ENCODE data around the gene TRAF3IP1. TPM values are rescaled to one million over a fixed set of nuclear protein-coding genes. Genes with fewer than 3 reads are reported as not detected.

The TRAF3IP1 gene
- total and polyA plus RNA-seq, 4 donors, result 4.0 to 9.1 (median 4.6) TPM

DNA sequence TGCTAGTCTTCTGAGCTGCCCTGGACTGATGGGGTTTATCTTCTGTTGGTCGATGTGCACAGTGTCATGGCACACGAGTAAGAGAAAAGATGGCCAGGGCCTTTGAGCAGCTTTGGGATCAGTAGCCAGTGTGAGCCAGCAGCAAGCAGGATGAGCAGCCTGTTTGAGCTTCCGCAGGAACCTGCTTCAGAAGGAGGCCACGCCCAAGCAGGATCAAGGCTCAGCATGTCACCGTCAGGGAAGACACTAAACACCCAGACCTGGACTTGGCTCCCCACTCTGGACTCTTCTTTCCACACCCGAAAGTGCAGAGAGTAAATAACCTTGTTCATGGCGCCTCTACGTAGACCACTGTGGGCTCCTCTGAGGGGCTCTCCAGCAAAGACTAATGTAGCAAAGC, 81.2 kb downstream of the TRAF3IP1 start:
- TF ChIP-seq JUND (IDR thresholded peaks at IDR 0.05), result no peak
- TF ChIP-seq FOXA1 (IDR thresholded peaks at IDR 0.05), result no peak
- no peak for TF ChIP-seq RAD21 (IDR thresholded peaks at IDR 0.05)
- no peak for TF ChIP-seq NR2F2 (IDR thresholded peaks at IDR 0.05)
- TF ChIP-seq FOXA2 (IDR thresholded peaks at IDR 0.05), result no peak
- TF ChIP-seq TAF1 (conservative IDR thresholded peaks at IDR 0.05), result no peak
- Histone ChIP-seq H3K9ac (ENCODE audit: low read depth in 1 of 2, low read length in 2 of 2) (no peak overlapping the region), H3K9me3 (ENCODE audit: control insufficient read depth in 4 of 4, low read length in 3 of 4) (no peaks in the 10 kb centered on the region), H3K27ac (ENCODE audit: low read depth in 1 of 2, low read length in 2 of 2) (no peak overlapping the region), H3K36me3 (ENCODE audit: control insufficient read depth in 4 of 4, insufficient read depth in 3 of 4, low read depth in 1 of 4, low read length in 3 of 4) (peaks cover 0 to 11% (median 5%) of the 10 kb centered on the region in 4 donors), H3K4me1 (ENCODE audit: control insufficient read depth in 4 of 4, insufficient read depth in 4 of 4, low read length in 3 of 4) (peaks cover 0 to 15% (median 7%) of the 10 kb centered on the region in 4 donors), H3K4me3 (ENCODE audit: low read depth in 1 of 3, low read length in 3 of 3) (no peak overlapping the region), H3K27me3 (ENCODE audit: control insufficient read depth in 4 of 4, insufficient read depth in 4 of 4, low read length in 3 of 4) (no peaks in the 10 kb centered on the region)
- 87% methylated on average over 8 of the region's 8 CpGs for WGBS
- no peak for DNase-seq (ENCODE audit: low spot score)

DNA sequence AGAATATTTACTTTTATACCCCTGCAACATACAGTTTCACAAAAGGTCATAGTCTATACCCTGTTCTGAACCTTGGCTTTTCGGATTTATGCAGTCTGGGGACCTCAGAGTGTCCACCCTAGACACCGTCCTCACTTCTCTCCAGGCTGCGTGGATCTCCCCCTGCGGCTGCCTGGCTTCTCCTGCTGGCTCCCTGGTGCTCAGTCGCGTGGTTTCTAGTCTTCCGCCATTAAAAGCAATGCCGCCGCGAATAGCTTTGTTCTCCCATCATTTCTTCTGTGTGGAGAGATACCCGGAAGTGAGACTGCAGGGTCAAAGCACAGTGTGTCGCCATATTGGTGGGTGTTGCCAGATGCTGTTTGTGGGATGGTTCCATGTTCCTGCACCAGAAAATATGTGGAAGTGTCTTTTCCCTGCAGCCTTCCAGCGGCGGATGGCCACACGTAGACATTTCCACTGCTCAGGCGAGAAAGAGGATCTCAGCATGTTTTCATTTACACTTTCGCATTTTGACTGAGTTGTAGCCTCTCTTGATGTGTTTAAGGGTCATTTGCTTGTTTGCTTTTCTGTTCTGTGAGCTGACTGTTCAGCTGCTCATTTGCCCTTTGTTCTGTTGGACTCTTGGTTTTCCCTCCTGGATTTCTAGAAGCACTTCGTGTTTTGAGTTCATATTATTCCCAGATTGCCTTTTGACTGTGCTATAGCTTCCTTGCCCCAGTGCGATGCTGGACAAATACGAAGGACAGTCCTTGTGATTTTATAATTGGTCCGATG, 83.5 kb downstream of the TRAF3IP1 start:
- Histone ChIP-seq H3K36me3 (ENCODE audit: control insufficient read depth in 4 of 4, insufficient read depth in 3 of 4, low read depth in 1 of 4, low read length in 3 of 4) (peaks cover 0 to 9% (median 4%) of the 10 kb centered on the region in 4 donors), H3K9ac (ENCODE audit: low read depth in 1 of 2, low read length in 2 of 2) (no peak overlapping the region), H3K4me3 (ENCODE audit: low read depth in 1 of 3, low read length in 3 of 3) (peak overlapping the region in 1 of 3 donors; percentile 44), H3K4me1 (ENCODE audit: control insufficient read depth in 4 of 4, insufficient read depth in 4 of 4, low read length in 3 of 4) (peaks cover 0 to 15% (median 7%) of the 10 kb centered on the region in 4 donors), H3K27ac (ENCODE audit: low read depth in 1 of 2, low read length in 2 of 2) (peak overlapping the region; percentile 62), H3K9me3 (ENCODE audit: control insufficient read depth in 4 of 4, low read length in 3 of 4) (no peaks in the 10 kb centered on the region), H3K27me3 (ENCODE audit: control insufficient read depth in 4 of 4, insufficient read depth in 4 of 4, low read length in 3 of 4) (no peaks in the 10 kb centered on the region)
- DNase-seq (ENCODE audit: low spot score), result no peak
- 61% methylated on average over 21 of the region's 21 CpGs for WGBS
- TF ChIP-seq GABPA (IDR thresholded peaks at IDR 0.05 in 1 of 2, conservative IDR thresholded peaks at IDR 0.05 in 1 of 2) (no peak), FOXA1 (IDR thresholded peaks at IDR 0.05) (peak; percentile 29), HNF4A (conservative IDR thresholded peaks at IDR 0.05) (peak; percentile 90 to 92), EGR1 (IDR thresholded peaks at IDR 0.05; ENCODE audit: low read depth in 2 of 2) (peak in 1 of 2 donors; percentile 16), RAD21 (IDR thresholded peaks at IDR 0.05) (peak; percentile 17 to 18), HNF4G (IDR thresholded peaks at IDR 0.05) (peak; percentile 65), TAF1 (conservative IDR thresholded peaks at IDR 0.05) (no peak), YY1 (IDR thresholded peaks at IDR 0.05) (peak; percentile 86), JUND (IDR thresholded peaks at IDR 0.05) (peak in 1 of 2 donors; percentile 55), SP1 (IDR thresholded peaks at IDR 0.05) (peak; percentile 90), NR2F2 (IDR thresholded peaks at IDR 0.05) (no peak), RXRA (IDR thresholded peaks at IDR 0.05) (peak; percentile 60 to 70), FOXA2 (IDR thresholded peaks at IDR 0.05) (peak; percentile 69)
- TF ChIP-seq, protein P1, sequence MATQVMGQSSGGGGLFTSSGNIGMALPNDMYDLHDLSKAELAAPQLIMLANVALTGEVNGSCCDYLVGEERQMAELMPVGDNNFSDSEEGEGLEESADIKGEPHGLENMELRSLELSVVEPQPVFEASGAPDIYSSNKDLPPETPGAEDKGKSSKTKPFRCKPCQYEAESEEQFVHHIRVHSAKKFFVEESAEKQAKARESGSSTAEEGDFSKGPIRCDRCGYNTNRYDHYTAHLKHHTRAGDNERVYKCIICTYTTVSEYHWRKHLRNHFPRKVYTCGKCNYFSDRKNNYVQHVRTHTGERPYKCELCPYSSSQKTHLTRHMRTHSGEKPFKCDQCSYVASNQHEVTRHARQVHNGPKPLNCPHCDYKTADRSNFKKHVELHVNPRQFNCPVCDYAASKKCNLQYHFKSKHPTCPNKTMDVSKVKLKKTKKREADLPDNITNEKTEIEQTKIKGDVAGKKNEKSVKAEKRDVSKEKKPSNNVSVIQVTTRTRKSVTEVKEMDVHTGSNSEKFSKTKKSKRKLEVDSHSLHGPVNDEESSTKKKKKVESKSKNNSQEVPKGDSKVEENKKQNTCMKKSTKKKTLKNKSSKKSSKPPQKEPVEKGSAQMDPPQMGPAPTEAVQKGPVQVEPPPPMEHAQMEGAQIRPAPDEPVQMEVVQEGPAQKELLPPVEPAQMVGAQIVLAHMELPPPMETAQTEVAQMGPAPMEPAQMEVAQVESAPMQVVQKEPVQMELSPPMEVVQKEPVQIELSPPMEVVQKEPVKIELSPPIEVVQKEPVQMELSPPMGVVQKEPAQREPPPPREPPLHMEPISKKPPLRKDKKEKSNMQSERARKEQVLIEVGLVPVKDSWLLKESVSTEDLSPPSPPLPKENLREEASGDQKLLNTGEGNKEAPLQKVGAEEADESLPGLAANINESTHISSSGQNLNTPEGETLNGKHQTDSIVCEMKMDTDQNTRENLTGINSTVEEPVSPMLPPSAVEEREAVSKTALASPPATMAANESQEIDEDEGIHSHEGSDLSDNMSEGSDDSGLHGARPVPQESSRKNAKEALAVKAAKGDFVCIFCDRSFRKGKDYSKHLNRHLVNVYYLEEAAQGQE (IDR thresholded peaks at IDR 0.05), result peak; percentile 62
- TF ChIP-seq, protein P2, sequence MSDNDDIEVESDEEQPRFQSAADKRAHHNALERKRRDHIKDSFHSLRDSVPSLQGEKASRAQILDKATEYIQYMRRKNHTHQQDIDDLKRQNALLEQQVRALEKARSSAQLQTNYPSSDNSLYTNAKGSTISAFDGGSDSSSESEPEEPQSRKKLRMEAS (IDR thresholded peaks at IDR 0.05), result no peak
- TF ChIP-seq, protein P3, sequence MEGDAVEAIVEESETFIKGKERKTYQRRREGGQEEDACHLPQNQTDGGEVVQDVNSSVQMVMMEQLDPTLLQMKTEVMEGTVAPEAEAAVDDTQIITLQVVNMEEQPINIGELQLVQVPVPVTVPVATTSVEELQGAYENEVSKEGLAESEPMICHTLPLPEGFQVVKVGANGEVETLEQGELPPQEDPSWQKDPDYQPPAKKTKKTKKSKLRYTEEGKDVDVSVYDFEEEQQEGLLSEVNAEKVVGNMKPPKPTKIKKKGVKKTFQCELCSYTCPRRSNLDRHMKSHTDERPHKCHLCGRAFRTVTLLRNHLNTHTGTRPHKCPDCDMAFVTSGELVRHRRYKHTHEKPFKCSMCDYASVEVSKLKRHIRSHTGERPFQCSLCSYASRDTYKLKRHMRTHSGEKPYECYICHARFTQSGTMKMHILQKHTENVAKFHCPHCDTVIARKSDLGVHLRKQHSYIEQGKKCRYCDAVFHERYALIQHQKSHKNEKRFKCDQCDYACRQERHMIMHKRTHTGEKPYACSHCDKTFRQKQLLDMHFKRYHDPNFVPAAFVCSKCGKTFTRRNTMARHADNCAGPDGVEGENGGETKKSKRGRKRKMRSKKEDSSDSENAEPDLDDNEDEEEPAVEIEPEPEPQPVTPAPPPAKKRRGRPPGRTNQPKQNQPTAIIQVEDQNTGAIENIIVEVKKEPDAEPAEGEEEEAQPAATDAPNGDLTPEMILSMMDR (IDR thresholded peaks at IDR 0.05; ENCODE audit: low read depth, low read length, missing input control), result no peak
- TF ChIP-seq, protein P4, sequence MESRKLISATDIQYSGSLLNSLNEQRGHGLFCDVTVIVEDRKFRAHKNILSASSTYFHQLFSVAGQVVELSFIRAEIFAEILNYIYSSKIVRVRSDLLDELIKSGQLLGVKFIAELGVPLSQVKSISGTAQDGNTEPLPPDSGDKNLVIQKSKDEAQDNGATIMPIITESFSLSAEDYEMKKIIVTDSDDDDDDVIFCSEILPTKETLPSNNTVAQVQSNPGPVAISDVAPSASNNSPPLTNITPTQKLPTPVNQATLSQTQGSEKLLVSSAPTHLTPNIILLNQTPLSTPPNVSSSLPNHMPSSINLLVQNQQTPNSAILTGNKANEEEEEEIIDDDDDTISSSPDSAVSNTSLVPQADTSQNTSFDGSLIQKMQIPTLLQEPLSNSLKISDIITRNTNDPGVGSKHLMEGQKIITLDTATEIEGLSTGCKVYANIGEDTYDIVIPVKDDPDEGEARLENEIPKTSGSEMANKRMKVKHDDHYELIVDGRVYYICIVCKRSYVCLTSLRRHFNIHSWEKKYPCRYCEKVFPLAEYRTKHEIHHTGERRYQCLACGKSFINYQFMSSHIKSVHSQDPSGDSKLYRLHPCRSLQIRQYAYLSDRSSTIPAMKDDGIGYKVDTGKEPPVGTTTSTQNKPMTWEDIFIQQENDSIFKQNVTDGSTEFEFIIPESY (IDR thresholded peaks at IDR 0.05), result peak; percentile 33
- TF ChIP-seq, protein P5, sequence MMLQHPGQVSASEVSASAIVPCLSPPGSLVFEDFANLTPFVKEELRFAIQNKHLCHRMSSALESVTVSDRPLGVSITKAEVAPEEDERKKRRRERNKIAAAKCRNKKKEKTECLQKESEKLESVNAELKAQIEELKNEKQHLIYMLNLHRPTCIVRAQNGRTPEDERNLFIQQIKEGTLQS (IDR thresholded peaks at IDR 0.05), result no peak

All from liver (tissue), 9 donors.